Measurements from ENCODE around the gene PAK4.

The PAK4 gene

GRCh38 chr19:39224910-39225309, 99.3 kb downstream of the PAK4 start:
- DNase-seq (ENCODE audit: low read depth, low spot score) = no peak
- H3K27ac ChIP-seq = no peak overlapping the region

Data from epithelial cell of prostate (primary cell).